HEK293T (cell line): ENCODE measurements around the gene DDX23.

ENCODE experiments used
- FOXK2 ChIP-seq: fragments of 450-650 bp; IDR thresholded peaks from 2 replicates; pipeline ENCODE4 v1.6.1; 2016; ENCODE audit warnings: mild to moderate bottlenecking
- NFRKB ChIP-seq: fragments of 450-650 bp; IDR thresholded peaks from 2 replicates; pipeline ENCODE4 v1.6.1; 2016; ENCODE audit warnings: mild to moderate bottlenecking, moderate library complexity
- TARDBP ChIP-seq: fragments of 450-650 bp; IDR thresholded peaks from 2 replicates; pipeline ENCODE4 v1.6.1; 2016

- TF ChIP-seq FOXK2 (no peak), NFRKB (no peak), TARDBP (no peak)
Measured at GRCh38 chr12:48868451-48868850, 16.5 kb upstream of the DDX23 start.
